Measurements from ENCODE around the gene RTKN2. TPM values are rescaled to one million over a fixed set of nuclear protein-coding genes. Genes with fewer than 3 reads are reported as not detected.

The RTKN2 gene
- total and polyA plus RNA-seq, 10 of the 15 experiments (the other 5 are each of a cell fraction or from before 2014, with no cell fraction given) = 0.10 TPM; not detected in 9

GRCh38 chr10:62238880-62239279 is 29.8 kb downstream of the RTKN2 start:
- no peak for FAIRE-seq
- Histone ChIP-seq H3K36me3 (ENCODE audit: control insufficient read depth in 2 of 2, insufficient read depth in 2 of 2, low read length in 1 of 2) (no peaks in the 10 kb centered on the region), H3K9me3 (replicated peaks; ENCODE audit: control insufficient read depth, insufficient read depth, low read length) (no peaks in the 10 kb centered on the region; the same call in 2 of the 3 replicates), H4K20me1 (ENCODE audit: control insufficient read depth, insufficient read depth) (no peaks in the 10 kb centered on the region), H3K79me2 (ENCODE audit: control insufficient read depth, insufficient read depth, low read length) (no peaks in the 10 kb centered on the region; the same call in 1 of the 2 replicates), H3K4me3 (no peak overlapping the region), H3K27ac (ENCODE audit: control insufficient read depth, insufficient read depth) (no peak overlapping the region), H3K4me1 (ENCODE audit: control insufficient read depth, insufficient read depth, low read length) (peaks cover 5% of the 10 kb centered on the region; the same call in 1 of the 2 replicates), H3K27me3 (replicated peaks in 1 of 2; ENCODE audit: control insufficient read depth in 2 of 2, insufficient read depth in 2 of 2, low read length in 1 of 2) (no peaks in the 10 kb centered on the region), H3K9ac (ENCODE audit: control insufficient read depth, insufficient read depth, low read length) (no peak overlapping the region), H2AFZ (ENCODE audit: control insufficient read depth, low read depth, low read length) (no peak overlapping the region), H3K4me2 (ENCODE audit: control insufficient read depth, insufficient read depth) (no peak overlapping the region)
- ChIA-PET SMC1A (ENCODE audit: uncharacterized antibody, unreplicated experiment) (interaction anchor here (0.7 to 1.1 kb wide), 3 partner anchors 47 to 200 kb away, joined by 3 to 4 read pairs (median 3); no protein-coding TSS in a partner anchor), CTCF (interaction anchor here (0.6 to 3.8 kb wide), 5 partner anchors 189 to 342 kb away, joined by 3 to 22 read pairs (median 3); no protein-coding TSS in a partner anchor), POLR2A (no interaction called here), RAD21 (ENCODE audit: unreplicated experiment) (interaction anchor here (2.9 kb wide), 1 partner anchor 200 kb away, joined by 14 read pairs; no protein-coding TSS in a partner anchor)
- 100% methylated on average over 1 of the region's 1 CpG for WGBS (ENCODE audit: insufficient coverage, insufficient replicate concordance, low lambda C conversion rate, missing lambda C conversion rate)
- no peak for ATAC-seq
- intact Hi-C loops (cut with micrococcal nuclease; ENCODE audit: unreplicated experiment) = no loop called here
- in situ Hi-C loops (cut with MboI) = no loop called here
- TF ChIP-seq YY1 (IDR thresholded peaks at IDR 0.05; ENCODE audit: low read depth, low read length) (no peak), RBBP5 (conservative IDR thresholded peaks at IDR 0.05) (no peak), TCF3 (IDR thresholded peaks at IDR 0.05; ENCODE audit: borderline replicate concordance, insufficient read depth, low read depth, low read length) (no peak), CREB1 (IDR thresholded peaks at IDR 0.05; ENCODE audit: low read depth) (no peak), TCF12 (IDR thresholded peaks at IDR 0.05; ENCODE audit: low read depth, low read length) (no peak), RAD51 (IDR thresholded peaks at IDR 0.05) (no peak), WRNIP1 (IDR thresholded peaks at IDR 0.05; ENCODE audit: borderline replicate concordance, low read depth, low read length) (no peak), NBN (IDR thresholded peaks at IDR 0.05) (no peak), BHLHE40 (IDR thresholded peaks at IDR 0.05; ENCODE audit: borderline replicate concordance in 1 of 2, low read depth in 2 of 2, low read length in 1 of 2) (no peak), SUZ12 (IDR thresholded peaks at IDR 0.05; ENCODE audit: unreplicated experiment) (no peak), NKRF (conservative IDR thresholded peaks at IDR 0.05) (no peak)
- TF ChIP-seq, protein P1, sequence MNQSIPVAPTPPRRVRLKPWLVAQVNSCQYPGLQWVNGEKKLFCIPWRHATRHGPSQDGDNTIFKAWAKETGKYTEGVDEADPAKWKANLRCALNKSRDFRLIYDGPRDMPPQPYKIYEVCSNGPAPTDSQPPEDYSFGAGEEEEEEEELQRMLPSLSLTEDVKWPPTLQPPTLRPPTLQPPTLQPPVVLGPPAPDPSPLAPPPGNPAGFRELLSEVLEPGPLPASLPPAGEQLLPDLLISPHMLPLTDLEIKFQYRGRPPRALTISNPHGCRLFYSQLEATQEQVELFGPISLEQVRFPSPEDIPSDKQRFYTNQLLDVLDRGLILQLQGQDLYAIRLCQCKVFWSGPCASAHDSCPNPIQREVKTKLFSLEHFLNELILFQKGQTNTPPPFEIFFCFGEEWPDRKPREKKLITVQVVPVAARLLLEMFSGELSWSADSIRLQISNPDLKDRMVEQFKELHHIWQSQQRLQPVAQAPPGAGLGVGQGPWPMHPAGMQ (IDR thresholded peaks at IDR 0.05; ENCODE audit: borderline replicate concordance) = no peak
- DNase-seq (ENCODE audit: low read depth, low spot score) = no peak
- no TSS peak for BruUV-seq (replicated peaks)
